H1 (cell line): ENCODE measurements around the gene TOMM22.

ENCODE experiments used
- CHD1 ChIP-seq: IDR thresholded peaks from 2 replicates; pipeline ENCODE4 v1.6.1; 2012; ENCODE audit warnings: low read depth, low read length, improper control_type of control experiment
- CHD2 ChIP-seq: IDR thresholded peaks from 2 replicates; pipeline ENCODE4 v1.6.1; 2012; ENCODE audit warnings: low read length, improper control_type of control experiment
- EZH2 ChIP-seq: fragments of 200-600 bp; sonication (generic); IDR thresholded peaks from 2 replicates; pipeline ENCODE4 v1.7.1; 2012; ENCODE audit warnings: low read depth, mild to moderate bottlenecking, moderate library complexity, low read length, inconsistent platforms; ENCODE audit not compliant: severe bottlenecking
- POLR2A ChIP-seq, 2 experiments: IDR thresholded peaks; 1 replicate in 1 of 2; 2 replicates in 1 of 2; pipeline ENCODE4 v1.6.1; 2011; ENCODE audit warnings: low read depth in 2 of 2, low read length in 2 of 2, mild to moderate bottlenecking in 2 of 2; ENCODE audit errors: control extremely low read depth in 1 of 2
- RAD21 ChIP-seq, 2 experiments: IDR thresholded peaks in 1 of 2; conservative IDR thresholded peaks in 1 of 2; 2 replicates each; pipeline ENCODE4 v1.6.1; 2011; ENCODE audit warnings: low read depth in 2 of 2, low read length in 2 of 2, improper control_type of control experiment in 1 of 2, inconsistent platforms in 1 of 2, mild to moderate bottlenecking in 1 of 2, moderate library complexity in 1 of 2
- SIX5 ChIP-seq: IDR thresholded peaks from 2 replicates; pipeline ENCODE4 v1.6.1; 2011; ENCODE audit warnings: mild to moderate bottlenecking, low read depth, low read length
- SP4 ChIP-seq: IDR thresholded peaks from 2 replicates; pipeline ENCODE4 v1.6.1; 2012; ENCODE audit warnings: low read length, inconsistent platforms
- TAF1 ChIP-seq: IDR thresholded peaks from 2 replicates; pipeline ENCODE4 v1.6.1; 2011; ENCODE audit warnings: mild to moderate bottlenecking, low read depth, low read length

- TF ChIP-seq CHD2 (no peak), CHD1 (no peak), SP4 (no peak), SIX5 (no peak), TAF1 (no peak), RAD21 (IDR thresholded peaks at IDR 0.05 in 1 of 2, conservative IDR thresholded peaks at IDR 0.05 in 1 of 2; ENCODE audit: low read depth in 2 of 2, low read length in 2 of 2) (no peak), POLR2A (IDR thresholded peaks at IDR 0.05; ENCODE audit: control extremely low read depth in 1 of 2, low read depth in 2 of 2, low read length in 2 of 2) (no peak), EZH2 (no peak)
Observed at GRCh38 chr22:38685761-38686160, 4.0 kb downstream of the TOMM22 start.
